ENCODE measurements around the gene ISCA1. TPM values are rescaled to one million over a fixed set of nuclear protein-coding genes. Genes with fewer than 3 reads are reported as not detected.

The ISCA1 gene
- total and polyA plus RNA-seq, 2 donors (not counting 3 experiments of a cell fraction or from before 2014, with no cell fraction given), result 14.2 to 22.2 TPM

DNA sequence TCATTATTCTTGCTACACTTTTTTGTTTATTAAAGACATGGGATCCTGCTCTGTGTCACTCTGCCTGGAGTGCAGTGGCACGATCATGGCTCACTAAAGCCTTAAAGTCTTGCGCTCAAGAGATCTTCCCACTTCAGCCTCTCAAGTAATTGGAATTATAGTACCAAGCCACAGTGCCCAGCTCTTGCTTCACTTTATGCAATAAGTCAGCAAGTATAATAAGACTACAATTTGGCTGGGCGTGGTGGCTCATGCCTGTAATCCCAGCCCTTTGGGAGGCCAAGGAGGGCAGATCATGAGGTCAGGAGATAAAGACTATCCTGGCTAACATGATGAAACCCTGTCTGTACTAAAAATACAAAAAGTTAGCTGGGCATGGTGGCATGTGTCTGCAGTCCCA, 28.8 kb downstream of the ISCA1 start:
- H3K4me1 ChIP-seq (ENCODE audit: control insufficient read depth, extremely low read depth, insufficient read depth, low read length), result no peaks in the 10 kb centered on the region
- H3K9me1 ChIP-seq (replicated peaks; ENCODE audit: control insufficient read depth, extremely low read depth, insufficient read depth, low read length), result no peaks in the 10 kb centered on the region
- no peak for FAIRE-seq
- H2AFZ ChIP-seq (ENCODE audit: low read depth, low read length), result no peak overlapping the region
- H3K4me2 ChIP-seq (ENCODE audit: insufficient read depth, low read length), result no peak overlapping the region
- ChIA-PET CTCF (no interaction called here), POLR2A (no interaction called here)
- no peak overlapping the region for H3K27ac ChIP-seq (ENCODE audit: insufficient read depth, low read depth, low read length)
- intact Hi-C loops (cut with micrococcal nuclease), result no loop called here
- TF ChIP-seq EZH2 (IDR thresholded peaks at IDR 0.05; ENCODE audit: borderline replicate concordance, low read depth, low read length, severe bottlenecking), result no peak
- no peak for TF ChIP-seq JUN (IDR thresholded peaks at IDR 0.05; ENCODE audit: borderline replicate concordance, insufficient read depth, insufficient read length, low read depth)
- TF ChIP-seq, protein P1, sequence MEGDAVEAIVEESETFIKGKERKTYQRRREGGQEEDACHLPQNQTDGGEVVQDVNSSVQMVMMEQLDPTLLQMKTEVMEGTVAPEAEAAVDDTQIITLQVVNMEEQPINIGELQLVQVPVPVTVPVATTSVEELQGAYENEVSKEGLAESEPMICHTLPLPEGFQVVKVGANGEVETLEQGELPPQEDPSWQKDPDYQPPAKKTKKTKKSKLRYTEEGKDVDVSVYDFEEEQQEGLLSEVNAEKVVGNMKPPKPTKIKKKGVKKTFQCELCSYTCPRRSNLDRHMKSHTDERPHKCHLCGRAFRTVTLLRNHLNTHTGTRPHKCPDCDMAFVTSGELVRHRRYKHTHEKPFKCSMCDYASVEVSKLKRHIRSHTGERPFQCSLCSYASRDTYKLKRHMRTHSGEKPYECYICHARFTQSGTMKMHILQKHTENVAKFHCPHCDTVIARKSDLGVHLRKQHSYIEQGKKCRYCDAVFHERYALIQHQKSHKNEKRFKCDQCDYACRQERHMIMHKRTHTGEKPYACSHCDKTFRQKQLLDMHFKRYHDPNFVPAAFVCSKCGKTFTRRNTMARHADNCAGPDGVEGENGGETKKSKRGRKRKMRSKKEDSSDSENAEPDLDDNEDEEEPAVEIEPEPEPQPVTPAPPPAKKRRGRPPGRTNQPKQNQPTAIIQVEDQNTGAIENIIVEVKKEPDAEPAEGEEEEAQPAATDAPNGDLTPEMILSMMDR (IDR thresholded peaks at IDR 0.05; ENCODE audit: extremely low read depth in 1 of 2, insufficient read depth in 1 of 2, low read depth in 1 of 2, low read length in 2 of 2), result no peak
- no peak for TF ChIP-seq MYC (IDR thresholded peaks at IDR 0.05; ENCODE audit: low read depth, low read length)
- TF ChIP-seq, protein P2, sequence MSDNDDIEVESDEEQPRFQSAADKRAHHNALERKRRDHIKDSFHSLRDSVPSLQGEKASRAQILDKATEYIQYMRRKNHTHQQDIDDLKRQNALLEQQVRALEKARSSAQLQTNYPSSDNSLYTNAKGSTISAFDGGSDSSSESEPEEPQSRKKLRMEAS (IDR thresholded peaks at IDR 0.05; ENCODE audit: insufficient read depth, insufficient read length), result no peak
- TF ChIP-seq GATA2 (IDR thresholded peaks at IDR 0.05; ENCODE audit: insufficient read depth, insufficient read length, low read depth, low read length), result no peak
- no peak for TF ChIP-seq FOS (IDR thresholded peaks at IDR 0.05; ENCODE audit: borderline replicate concordance, insufficient read depth, low read length)
- TF ChIP-seq POLR2AphosphoS5 (IDR thresholded peaks at IDR 0.05; ENCODE audit: insufficient read depth, low read depth, low read length), result no peak
- TF ChIP-seq POLR2A (IDR thresholded peaks at IDR 0.05; ENCODE audit: low read depth, low read length), result no peak
- dilution Hi-C loops (cut with MboI; ENCODE audit: extremely low pct_ligation_motif_present, low sequenced_read_pairs), result no loop called here
- no peaks in the 10 kb centered on the region for H3K9me3 ChIP-seq (replicated peaks; ENCODE audit: control insufficient read depth, insufficient read depth, low read length)
- H3K36me3 ChIP-seq (ENCODE audit: control insufficient read depth in 2 of 2, extremely low read depth in 1 of 2, insufficient read depth in 2 of 2, low read length in 2 of 2), result no peaks in the 10 kb centered on the region
- H3K4me3 ChIP-seq (replicated peaks in 1 of 3; ENCODE audit: insufficient read depth in 1 of 3, low read depth in 1 of 3, low read length in 3 of 3), result no peak overlapping the region
- no peaks in the 10 kb centered on the region for H3K79me2 ChIP-seq (ENCODE audit: control insufficient read depth, insufficient read depth, low read length)
- H3K9ac ChIP-seq (replicated peaks; ENCODE audit: extremely low read depth, insufficient read depth, low read length), result no peak overlapping the region
- DNase-seq (ENCODE audit: low read depth, low spot score), result no peak
- no peaks in the 10 kb centered on the region for H4K20me1 ChIP-seq (replicated peaks; ENCODE audit: control insufficient read depth, extremely low read depth, insufficient read depth, low read length)
- no peaks in the 10 kb centered on the region for H3K27me3 ChIP-seq (ENCODE audit: control insufficient read depth in 2 of 2, insufficient read depth in 2 of 2, low read length in 2 of 2)
- BruUV-seq (replicated peaks), result no TSS peak
